GM12878 (cell line): Measurements from ENCODE around the gene TMEM181. TPM values are rescaled to one million over a fixed set of nuclear protein-coding genes. Genes with fewer than 3 reads are reported as not detected.

ENCODE experiments used
- ATAC-seq: fragments of 200-7000 bp; cut with Tn5 transposase; 3 replicates; pipeline ENCODE4 v1.9.1; 2020; ENCODE audit warnings: mild to moderate bottlenecking, moderate library complexity
- BruUV-seq: library from RNA; stranded (reverse); fragments of 400-500 nt; replicated peaks from 2 replicates; lab custom pipeline; 2021; lab: Mats Ljungman, UMichigan
- CTCF ChIA-PET: fragments of 300-600 bp; sonication (Branson Sonifier 250); formaldehyde crosslinking; extraction: SDS; loops from one replicate; lab custom pipeline; 2021; ENCODE audit warnings: inconsistent platforms; lab: Yijun Ruan, JAX
- POLR2A ChIA-PET: fragments of 350-600 bp; formaldehyde crosslinking; extraction: SDS; loops from one replicate; lab custom pipeline; 2021; ENCODE audit warnings: inconsistent platforms; lab: Charles Lee
- RAD21 ChIA-PET: fragments of 300-600 bp; sonication (Branson Sonifier 250); formaldehyde crosslinking; loops from one replicate; lab custom pipeline; 2023; ENCODE audit warnings: antibody characterized with exemption; ENCODE audit not compliant: unreplicated experiment; lab: Charles Lee
- SMC1A ChIA-PET: fragments of 300-600 bp; sonication (Branson Sonifier 250); formaldehyde crosslinking; loops from one replicate; lab custom pipeline; 2023; ENCODE audit not compliant: unreplicated experiment, uncharacterized antibody; lab: Charles Lee
- DNase-seq: peaks from one replicate; pipeline ENCODE4 v3.0.0-alpha.2; 2011; ENCODE audit warnings: low read depth, low spot score
- FAIRE-seq: peaks from 3 replicates; lab custom pipeline; 2011; peaks lifted over from hg19 to GRCh38; lab: Jason Lieb, UNC
- H2AFZ ChIP-seq: 2 replicates; pipeline ENCODE4 v1.6.0; 2011; ENCODE audit warnings: low read depth, low read length, control low read depth; ENCODE audit not compliant: control insufficient read depth
- H3K27ac ChIP-seq: 2 replicates; pipeline ENCODE4 v1.5.1; 2011; ENCODE audit warnings: control low read depth; ENCODE audit not compliant: control insufficient read depth, insufficient read depth
- H3K27me3 ChIP-seq, 2 experiments: replicated peaks in 1 of 2; 2 replicates each; pipeline versions ENCODE4 v1.6.0 to v1.6.1; 2011; ENCODE audit warnings: low read length in 1 of 2; ENCODE audit not compliant: control insufficient read depth in 2 of 2, insufficient read depth in 2 of 2
- H3K36me3 ChIP-seq, 2 experiments: 2 replicates each; pipeline ENCODE4 v1.5.1; 2011; ENCODE audit warnings: low read length in 1 of 2; ENCODE audit not compliant: control insufficient read depth in 2 of 2, insufficient read depth in 2 of 2
- H3K4me1 ChIP-seq: 2 replicates; pipeline ENCODE4 v1.6.1; 2011; ENCODE audit warnings: mild to moderate bottlenecking, low read length, moderate library complexity, mixed read lengths; ENCODE audit not compliant: control insufficient read depth, insufficient read depth
- H3K4me2 ChIP-seq: 2 replicates; pipeline ENCODE4 v1.6.0; 2011; ENCODE audit warnings: control low read depth; ENCODE audit not compliant: control insufficient read depth, insufficient read depth
- H3K4me3 ChIP-seq: fragments of 200-600 bp; sonication (generic); 2 replicates; pipeline ENCODE4 v1.5.1; 2016
- H3K79me2 ChIP-seq: 2 replicates; pipeline ENCODE4 v1.6.0; 2011; ENCODE audit warnings: low read length; ENCODE audit not compliant: control insufficient read depth, insufficient read depth
- H3K9ac ChIP-seq: 2 replicates; pipeline ENCODE4 v1.8.0; 2011; ENCODE audit warnings: low read length, control low read depth, mixed read lengths; ENCODE audit not compliant: control insufficient read depth, insufficient read depth
- H3K9me3 ChIP-seq: replicated peaks from 3 replicates; pipeline ENCODE4 v1.5.1; 2011; ENCODE audit warnings: mild to moderate bottlenecking, low read length; ENCODE audit not compliant: control insufficient read depth, insufficient read depth
- H4K20me1 ChIP-seq: 2 replicates; pipeline ENCODE4 v1.6.0; 2011; ENCODE audit not compliant: control insufficient read depth, insufficient read depth
- ATF2 ChIP-seq: IDR thresholded peaks from 2 replicates; pipeline ENCODE4 v1.6.1; 2012; ENCODE audit warnings: low read length, inconsistent platforms
- BACH1 ChIP-seq: fragments of 450-650 bp; IDR thresholded peaks from 2 replicates; pipeline ENCODE4 v1.6.1; 2017; ENCODE audit warnings: mild to moderate bottlenecking, borderline replicate concordance
- CBFB ChIP-seq: IDR thresholded peaks from 2 replicates; pipeline ENCODE4 v1.6.1; 2016; ENCODE audit warnings: antibody characterized with exemption, low read depth
- E2F8 ChIP-seq: fragments of 450-650 bp; IDR thresholded peaks from 2 replicates; pipeline ENCODE4 v1.6.1; 2018; ENCODE audit warnings: mild to moderate bottlenecking, low read depth, moderate library complexity; ENCODE audit not compliant: partially characterized antibody
- EP300 ChIP-seq, 2 experiments: fragments of 150-350 bp in 1 of 2; IDR thresholded peaks; 2 replicates each; pipeline ENCODE4 v1.6.1; 2011 to 2012; ENCODE audit warnings: low read depth in 2 of 2, low read length in 2 of 2, borderline replicate concordance in 1 of 2, improper control_type of control experiment in 1 of 2, inconsistent platforms in 1 of 2; ENCODE audit not compliant: control insufficient read depth in 1 of 2
- FOXK2 ChIP-seq: fragments of 450-650 bp; IDR thresholded peaks from 2 replicates; pipeline ENCODE4 v1.6.1; 2017; ENCODE audit warnings: mild to moderate bottlenecking, moderate library complexity
- GABPA ChIP-seq: IDR thresholded peaks from 2 replicates; pipeline ENCODE4 v1.6.1; 2014; ENCODE audit warnings: antibody characterized with exemption, low read depth, mild to moderate bottlenecking, inconsistent platforms
- HCFC1 ChIP-seq: fragments of 150-350 bp; IDR thresholded peaks from 2 replicates; pipeline ENCODE4 v1.6.1; 2014; ENCODE audit warnings: low read length
- HDAC2 ChIP-seq: fragments of 200-600 bp; sonication (generic); IDR thresholded peaks from 2 replicates; pipeline ENCODE4 v1.6.1; 2017
- IKZF1 ChIP-seq: fragments of 450-650 bp; conservative IDR thresholded peaks from 2 replicates; pipeline ENCODE4 v1.6.1; 2017; ENCODE audit warnings: antibody characterized with exemption, mild to moderate bottlenecking
- MEF2A ChIP-seq: IDR thresholded peaks from 2 replicates; pipeline ENCODE4 v1.6.1; 2011; ENCODE audit warnings: low read depth, mild to moderate bottlenecking, low read length, moderate library complexity; ENCODE audit not compliant: insufficient read depth
- MTA2 ChIP-seq: fragments of 450-650 bp; IDR thresholded peaks from 2 replicates; pipeline ENCODE4 v1.6.1; 2016; ENCODE audit warnings: low read depth, mild to moderate bottlenecking, moderate library complexity
- NR2C2 ChIP-seq: IDR thresholded peaks from 2 replicates; pipeline ENCODE4 v1.6.1; 2011; ENCODE audit warnings: borderline replicate concordance, low read depth; ENCODE audit not compliant: control insufficient read depth, insufficient read length
- POLR2A ChIP-seq: IDR thresholded peaks from 2 replicates; pipeline ENCODE4 v1.6.1; 2011; ENCODE audit warnings: low read depth, mild to moderate bottlenecking, low read length
- POLR2AphosphoS5 ChIP-seq: IDR thresholded peaks from 2 replicates; pipeline ENCODE4 v1.6.1; 2011; ENCODE audit warnings: mild to moderate bottlenecking, low read length, inconsistent platforms
- RFX5 ChIP-seq: IDR thresholded peaks from 2 replicates; pipeline ENCODE4 v1.6.1; 2011; ENCODE audit warnings: low read depth, low read length, improper control_type of control experiment
- SUZ12 ChIP-seq: fragments of 200-600 bp; sonication (generic); IDR thresholded peaks from one replicate; pipeline ENCODE4 v1.6.1; 2018; ENCODE audit warnings: antibody characterized with exemption, mild to moderate bottlenecking; ENCODE audit not compliant: unreplicated experiment
- ZNF207 ChIP-seq: fragments of 450-650 bp; IDR thresholded peaks from 2 replicates; pipeline ENCODE4 v1.6.1; 2014; ENCODE audit warnings: antibody characterized with exemption, mild to moderate bottlenecking, borderline replicate concordance
- ZNF274 ChIP-seq: IDR thresholded peaks from one replicate; pipeline ENCODE4 v1.8.0; 2011; ENCODE audit not compliant: insufficient read length, insufficient read depth
- WGBS: methylation state at CpG from one replicate; pipeline ENCODE4 v1.1.6; 2016; ENCODE audit warnings: low lambda C conversion rate; ENCODE audit not compliant: insufficient replicate concordance, insufficient coverage; ENCODE audit errors: missing lambda C conversion rate; 5-methylcytosine and 5-hydroxymethylcytosine counted together
- in situ Hi-C: fragments of 300-500 bp; cut with MboI; formaldehyde crosslinking; loops from 9 replicates; pipeline ENCODE4 v1.14.3; 2018; ENCODE audit warnings: mixed read lengths
- intact Hi-C: fragments of 100-400 bp; cut with micrococcal nuclease; formaldehyde crosslinking; loops from one replicate; pipeline ENCODE4 v1.14.2; 2022; ENCODE audit not compliant: unreplicated experiment
- polyA plus RNA-seq, 11 experiments: library from polyadenylated mRNA; depleted of rRNA in 4 of 11; unstranded in 6 of 11; stranded (reverse) in 5 of 11; fragments of >200 nt; fragmentation: Nextera tagmentation in 4 of 11; fragmentation: Illumina TruSeq in 1 of 11; extraction: Ambion mirVana in 4 of 11; extraction: Trizol in 1 of 11; gene quantifications; 1 replicate in 1 of 11; 2 replicates in 10 of 11; pipeline versions ENCODE4 v1.2.1 to v1.2.3, GENCODE V29; 2011 to 2016; ENCODE audit warnings: inconsistent platforms in 2 of 11, missing spikeins in 2 of 11, low read depth in 1 of 11
- total RNA-seq, 4 experiments: library from RNA; depleted of rRNA in 3 of 4; stranded (reverse); fragments of >200 nt in 3 of 4; fragmentation: Illumina TruSeq in 1 of 4; extraction: Trizol in 1 of 4; gene quantifications; 2 replicates each; pipeline versions ENCODE4 v1.2.1 to v1.2.3, GENCODE V29; 2013 to 2021

TMEM181 gene
- total and polyA plus RNA-seq, 10 of the 15 experiments (the other 5 are each of a cell fraction or from before 2014, with no cell fraction given), result 1.5 to 7.9 (median 5.2) TPM

GRCh38 chr6:158619922-158620801, 60.3 kb downstream of the TMEM181 start:
- Histone ChIP-seq H3K79me2 (no peaks in the 10 kb centered on the region), H3K4me2 (no peak overlapping the region), H2AFZ (no peak overlapping the region), H3K36me3 (peaks cover 0 to 13% of the 10 kb centered on the region in 2 experiments; a peak in 2 of 4 replicates), H3K4me1 (no peaks in the 10 kb centered on the region; the same call in 1 of the 2 replicates), H4K20me1 (no peaks in the 10 kb centered on the region), H3K9me3 (no peaks in the 10 kb centered on the region), H3K9ac (no peak overlapping the region), H3K4me3 (no peak overlapping the region), H3K27ac (no peak overlapping the region), H3K27me3 (no peaks in the 10 kb centered on the region)
- ChIA-PET RAD21 (interaction anchor here (0.7 to 1.3 kb wide), 2 partner anchors 40 to 42 kb away, joined by 3 to 4 read pairs; no protein-coding TSS in a partner anchor), POLR2A (no interaction called here), CTCF (interaction anchor here (1.3 to 4.4 kb wide), 3 partner anchors 10 to 406 kb away, joined by 3 to 15 read pairs (median 4); no protein-coding TSS in a partner anchor), SMC1A (interaction anchor here (0.7 to 1.5 kb wide), 2 partner anchors 15 to 29 kb away, joined by 3 read pairs; no protein-coding TSS in a partner anchor)
- 95% methylated on average over 17 of the region's 17 CpGs for WGBS
- no peak for FAIRE-seq
- no TSS peak for BruUV-seq
- DNase-seq, result no peak
- TF ChIP-seq ZNF274 (no peak), GABPA (no peak), POLR2A (no peak), E2F8 (no peak), FOXK2 (no peak), HCFC1 (no peak), MEF2A (no peak), SUZ12 (no peak), IKZF1 (no peak), BACH1 (no peak), NR2C2 (no peak), POLR2AphosphoS5 (no peak), MTA2 (no peak), EP300 (IDR thresholded peaks at IDR 0.05; ENCODE audit: borderline replicate concordance in 1 of 2, control insufficient read depth in 1 of 2, low read depth in 2 of 2, low read length in 2 of 2) (no peak), ATF2 (no peak), HDAC2 (no peak), ZNF207 (no peak), RFX5 (no peak), CBFB (no peak)
- in situ Hi-C loops, result no loop called here
- intact Hi-C loops, result no loop called here
- ATAC-seq, result no peak
